HG03442 (cell line): ENCODE results near the gene SFRP2.

Experiments used
- ATAC-seq: cut with Tn5 transposase; IDR thresholded peaks from one replicate; pipeline ENCODE4 v1.9.1; 2021; ENCODE audit warnings: mild to moderate bottlenecking, moderate library complexity; ENCODE audit not compliant: unreplicated experiment

Gene SFRP2

DNA sequence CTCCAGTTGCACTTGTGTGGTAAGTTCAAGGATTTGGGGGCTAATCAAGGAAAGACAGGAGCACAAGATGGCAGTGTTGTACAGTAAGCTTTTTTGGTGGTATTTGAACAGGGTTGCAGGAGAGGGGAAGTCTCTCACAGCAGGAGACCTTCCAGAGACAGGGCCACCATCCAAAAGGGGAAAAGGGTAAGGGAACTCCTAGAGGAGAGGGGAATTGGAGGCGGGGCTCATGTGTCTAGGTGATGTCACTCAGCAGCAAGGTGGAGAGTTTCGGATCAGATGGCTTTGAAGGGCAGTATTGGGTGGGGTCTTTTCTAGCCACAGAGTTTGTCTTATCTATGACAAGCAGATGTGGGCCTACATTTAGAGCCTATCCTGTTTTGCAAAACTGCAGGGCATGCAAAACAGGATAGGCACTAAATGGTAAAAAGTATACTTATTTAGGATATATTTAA is 15.6 kb downstream of the SFRP2 start:
- no peak for ATAC-seq

DNA sequence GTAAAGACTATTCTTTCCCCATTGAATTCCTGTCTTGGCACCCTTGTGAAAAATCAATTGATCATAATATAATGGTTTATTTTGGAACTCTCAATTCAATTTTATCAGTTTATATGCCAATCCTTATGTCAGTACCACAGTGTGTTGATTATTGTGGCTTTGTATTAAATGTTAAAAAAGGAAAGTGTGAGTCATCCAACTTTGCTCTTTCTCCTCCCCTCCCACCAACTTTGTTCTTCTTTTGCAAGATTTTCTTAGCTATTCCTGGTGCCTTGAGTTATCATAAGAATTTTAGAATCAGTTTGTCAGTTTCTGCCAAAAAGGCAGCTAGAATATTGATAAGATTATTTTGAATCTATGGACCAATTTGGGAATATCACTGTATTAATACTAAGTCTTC is 17.8 kb downstream of the SFRP2 start:
- no peak for ATAC-seq

DNA sequence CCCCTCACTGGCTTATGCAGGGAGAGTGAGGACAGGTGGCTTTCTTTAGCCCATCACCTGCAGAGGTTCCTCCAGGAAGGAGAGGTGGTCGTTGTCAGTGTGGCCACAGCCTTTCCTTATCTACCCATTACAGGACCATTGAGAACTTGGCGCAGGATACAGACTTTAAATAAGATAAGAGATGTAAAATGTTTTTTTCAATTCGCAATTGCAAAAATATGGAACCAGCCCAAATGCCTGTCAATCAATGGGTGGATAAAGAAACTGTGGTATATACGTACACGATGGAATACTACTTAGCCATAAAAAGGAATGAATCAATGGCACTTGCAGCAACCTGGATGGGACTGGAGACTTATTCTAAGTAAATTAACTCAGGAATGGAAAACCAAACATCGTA is 22.1 kb downstream of the SFRP2 start:
- ATAC-seq, result no peak

DNA sequence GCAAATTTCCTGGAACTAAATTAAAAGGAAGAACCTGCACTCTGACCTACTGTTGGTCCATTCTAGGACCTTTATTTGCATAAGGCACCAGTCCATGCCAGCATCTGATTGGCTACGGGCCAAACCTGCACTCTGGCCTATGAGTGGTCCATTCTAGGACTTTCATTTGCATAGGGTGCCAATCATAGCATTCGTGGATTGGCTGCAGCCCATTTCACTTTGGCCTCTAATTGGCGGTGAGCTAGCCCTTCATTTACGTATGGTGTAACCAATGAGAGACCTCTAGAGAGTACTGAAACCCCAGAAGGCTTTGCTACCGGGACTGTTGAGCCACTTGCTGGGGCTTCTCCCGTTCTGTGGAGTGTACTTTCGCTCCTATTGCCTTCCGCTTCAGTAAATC is 23.0 kb downstream of the SFRP2 start:
- no peak for ATAC-seq

DNA sequence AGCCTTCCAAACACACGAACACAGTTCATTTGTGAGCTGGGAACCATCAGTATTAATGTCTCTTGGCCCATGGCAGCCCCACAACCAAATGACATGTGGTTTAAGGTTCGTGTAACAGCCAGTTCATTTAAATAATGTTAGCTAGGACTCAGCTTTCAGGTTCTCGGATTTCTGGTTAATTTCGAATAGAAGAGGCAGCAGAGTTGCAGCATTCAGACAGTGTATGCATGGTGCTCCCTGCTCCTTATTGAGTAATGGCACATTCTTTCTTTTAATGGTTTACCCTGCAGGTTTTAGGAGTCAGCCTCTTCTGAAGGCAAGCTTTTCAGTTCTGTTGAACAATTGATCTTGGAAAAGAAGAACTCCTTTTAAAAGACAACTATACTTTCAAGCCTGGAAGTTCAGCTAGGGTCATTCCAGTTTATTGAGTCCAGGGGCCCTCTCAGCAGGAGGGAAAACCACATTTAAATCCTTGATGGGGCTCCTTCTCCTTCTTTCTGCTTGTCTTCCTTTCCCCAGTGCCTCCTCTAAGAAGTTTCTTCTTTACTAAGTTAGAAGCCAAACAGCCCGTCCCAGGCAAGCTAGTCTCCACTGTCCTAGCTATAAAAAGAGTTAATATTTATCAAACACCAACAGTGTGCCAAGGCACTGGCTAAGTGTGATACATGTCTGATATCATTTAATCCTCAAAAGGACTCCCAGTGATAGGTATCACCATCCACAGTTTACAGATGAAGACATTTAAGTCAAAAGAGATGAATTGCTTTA is 24.1 kb downstream of the SFRP2 start:
- ATAC-seq, result no peak

DNA sequence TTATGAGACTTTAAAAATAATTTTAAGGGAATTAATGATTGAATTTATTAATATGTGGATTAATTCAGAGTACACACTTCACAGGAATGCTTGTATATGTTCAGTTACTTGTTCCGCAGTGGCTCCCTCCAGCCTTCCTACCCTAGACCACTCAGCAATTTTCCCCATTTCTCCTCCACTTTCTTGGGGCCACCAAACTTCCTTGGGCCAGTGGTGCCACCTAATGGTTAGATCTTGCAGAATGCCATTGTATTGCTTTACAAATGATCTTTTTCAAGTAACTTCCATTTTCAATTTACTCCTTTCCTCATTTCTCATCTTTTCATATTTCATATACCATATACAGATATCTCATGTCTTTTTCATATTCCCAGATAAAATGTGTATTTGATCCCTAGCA is 25.5 kb downstream of the SFRP2 start:
- no peak for ATAC-seq

DNA sequence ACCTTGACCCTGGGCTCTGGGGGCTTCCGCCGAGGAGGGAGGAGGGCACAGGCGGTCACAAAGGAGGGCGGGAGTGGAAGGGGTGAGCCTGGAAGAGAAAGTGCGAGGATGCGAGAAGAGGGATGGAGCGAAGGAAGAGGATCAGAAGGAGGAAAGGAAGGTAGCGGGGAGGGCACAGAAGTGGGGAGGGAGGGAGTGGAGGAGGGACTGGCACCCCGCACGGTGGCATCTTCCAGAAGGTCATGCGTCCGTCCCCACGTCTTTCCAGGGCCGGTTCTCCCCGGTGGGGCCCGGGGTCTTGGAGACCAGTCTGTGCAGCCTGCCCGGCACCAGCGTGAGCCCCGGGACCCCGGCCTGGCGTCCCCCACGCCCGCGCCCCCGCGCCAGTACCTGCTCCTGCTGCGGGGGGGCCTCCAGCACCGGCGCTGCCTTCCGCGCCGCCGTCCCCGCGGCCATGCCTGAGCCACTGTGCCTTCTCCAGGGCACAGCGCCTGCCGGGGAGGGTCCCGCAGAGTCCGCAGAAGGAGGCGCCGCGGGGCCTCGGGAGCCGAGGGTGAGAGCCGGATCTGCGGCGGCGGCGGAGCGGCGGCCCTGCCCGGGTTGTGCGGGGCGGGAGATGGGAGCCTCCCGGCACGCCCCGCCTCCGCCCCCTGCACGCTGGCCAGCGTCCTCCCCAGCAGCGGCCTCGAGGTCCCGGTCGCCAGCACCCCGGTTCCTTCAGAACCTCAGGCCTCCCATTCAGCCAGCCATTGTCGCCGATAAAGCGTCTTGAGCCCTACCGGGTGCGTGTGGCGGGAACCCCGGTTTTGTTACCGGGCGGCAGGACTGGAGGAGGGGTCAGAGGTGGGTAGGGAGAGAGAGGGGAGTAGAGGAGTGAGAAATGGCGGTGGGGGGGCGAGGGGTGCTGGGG is 29.2 kb downstream of the SFRP2 start, which contains the start of gene RNF175:
TSS of gene RNF175 (minus strand) at position 618 of the 910 bp plus-strand sequence. CDS start at position 456, 162 bp downstream.
- ATAC-seq, result no peak

DNA sequence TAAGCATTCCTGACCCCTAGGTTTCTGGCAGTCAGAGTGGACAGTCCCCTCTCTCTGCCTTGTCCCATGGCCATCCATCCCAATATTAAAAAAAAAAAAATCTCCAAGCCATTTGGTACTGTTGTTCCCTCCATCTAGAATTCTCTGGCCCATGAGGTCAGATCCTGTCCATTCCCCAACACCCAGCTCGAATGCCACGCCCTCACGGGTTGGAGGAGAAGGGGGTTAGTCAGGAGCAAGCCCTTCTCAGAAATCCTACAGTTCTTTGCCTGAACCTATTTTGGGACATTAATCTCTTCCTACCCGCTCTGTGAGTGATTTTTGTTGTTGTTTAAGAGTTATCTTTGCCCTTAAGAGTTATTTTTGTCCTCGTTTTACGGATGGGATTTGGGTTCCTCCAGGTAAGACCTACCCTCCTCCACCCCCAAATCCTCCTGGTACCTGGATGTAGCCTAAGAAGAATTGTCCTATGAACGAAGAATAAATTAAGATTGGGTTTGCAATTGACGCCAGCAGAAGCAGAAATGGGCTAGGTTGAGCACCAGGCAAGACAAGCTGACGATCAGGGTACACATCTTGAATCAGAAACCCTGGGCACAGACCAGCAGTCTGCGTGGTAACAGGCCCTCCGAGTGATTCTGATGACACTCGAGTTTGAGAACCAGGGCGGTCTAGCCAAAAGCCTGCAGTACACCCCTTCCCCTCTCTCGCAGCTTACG is 30.0 kb downstream of the SFRP2 start:
- ATAC-seq, result no peak

DNA sequence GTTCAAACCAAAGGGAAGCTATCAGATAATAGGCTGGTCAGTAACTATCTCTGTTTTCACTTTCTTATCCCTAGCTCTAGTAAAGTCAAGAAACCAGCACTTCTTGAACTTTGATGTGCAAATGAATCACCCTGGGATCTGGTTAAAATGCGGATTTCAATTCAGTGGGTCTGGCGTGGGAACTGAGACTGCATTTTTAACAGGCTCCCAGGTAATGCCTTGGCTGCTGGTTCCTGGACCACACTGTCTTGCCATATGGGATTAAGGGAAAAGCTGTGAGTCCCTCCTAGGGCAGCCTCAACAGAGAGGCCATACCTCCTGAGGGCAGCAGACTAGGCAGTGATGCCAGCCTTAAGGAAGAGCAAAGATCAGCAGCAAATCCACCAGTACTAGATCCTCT is 30.7 kb downstream of the SFRP2 start:
- ATAC-seq, result no peak

DNA sequence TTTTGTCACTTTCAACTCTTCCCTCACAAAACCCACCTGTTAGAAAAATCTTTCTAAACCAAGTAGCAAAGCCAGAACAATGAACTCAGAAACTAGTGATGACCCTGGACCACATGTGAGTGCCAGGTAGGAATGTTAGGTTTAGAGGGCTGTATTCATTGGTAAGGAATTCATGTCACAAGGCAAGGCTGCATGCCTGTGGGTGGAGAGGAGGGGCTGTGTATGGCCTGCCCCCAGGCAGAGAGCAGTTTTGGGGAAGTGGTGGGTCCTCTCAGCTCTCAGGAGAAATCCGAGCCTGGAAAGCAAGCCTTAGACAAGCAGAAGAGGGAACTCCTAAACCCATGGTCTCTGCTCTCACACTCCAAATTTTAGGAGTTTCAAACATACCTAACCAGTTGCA is 31.5 kb downstream of the SFRP2 start:
- no peak for ATAC-seq

DNA sequence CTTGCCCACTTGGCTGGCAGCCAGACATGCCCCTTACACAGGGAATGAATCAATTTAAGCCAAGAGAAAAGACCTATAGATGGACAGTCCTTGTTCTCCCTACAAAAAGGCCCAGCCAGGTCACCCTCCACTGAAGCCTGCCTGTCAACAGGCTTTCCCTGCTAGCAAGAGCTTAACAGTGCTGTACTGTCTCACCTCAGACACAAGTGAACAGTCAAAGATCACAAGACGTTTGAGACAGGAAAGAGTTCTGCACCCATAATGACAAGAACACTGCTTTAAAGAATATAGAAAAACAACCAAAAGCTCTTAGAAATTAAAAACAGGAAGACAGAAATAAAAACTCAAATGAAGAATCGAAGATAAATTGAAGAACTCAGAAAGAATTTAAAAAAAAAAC is 33.7 kb downstream of the SFRP2 start:
- ATAC-seq, result no peak

DNA sequence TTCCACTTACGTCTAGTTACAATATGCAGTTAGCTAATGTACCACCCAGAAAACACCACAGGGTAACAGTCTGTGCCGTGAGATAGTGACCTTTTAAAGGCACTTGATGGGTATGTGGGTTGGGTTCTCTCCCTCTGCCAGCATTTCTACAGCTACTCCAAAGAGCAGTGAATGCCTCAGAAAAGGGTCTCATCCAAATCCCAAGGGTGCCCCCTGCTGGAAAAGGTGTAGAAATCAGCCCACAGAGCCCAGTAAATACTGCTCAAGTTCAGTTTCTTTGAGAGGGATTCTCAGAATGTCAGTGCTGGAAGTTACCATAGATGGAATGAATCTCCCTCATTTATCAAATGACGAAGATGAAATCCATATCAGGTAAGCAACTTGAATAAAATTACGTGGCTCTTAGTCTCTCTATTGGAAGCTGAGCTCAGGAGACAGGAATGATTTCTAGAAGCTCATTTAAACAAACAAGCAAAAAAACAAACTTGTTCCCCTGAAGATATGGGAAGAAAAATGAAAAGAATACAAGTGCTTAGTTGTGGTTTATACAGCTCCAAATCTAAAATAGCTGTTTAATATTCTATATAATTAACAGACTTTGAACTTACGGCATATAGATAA is 38.6 kb downstream of the SFRP2 start:
- ATAC-seq, result peak; percentile 89

DNA sequence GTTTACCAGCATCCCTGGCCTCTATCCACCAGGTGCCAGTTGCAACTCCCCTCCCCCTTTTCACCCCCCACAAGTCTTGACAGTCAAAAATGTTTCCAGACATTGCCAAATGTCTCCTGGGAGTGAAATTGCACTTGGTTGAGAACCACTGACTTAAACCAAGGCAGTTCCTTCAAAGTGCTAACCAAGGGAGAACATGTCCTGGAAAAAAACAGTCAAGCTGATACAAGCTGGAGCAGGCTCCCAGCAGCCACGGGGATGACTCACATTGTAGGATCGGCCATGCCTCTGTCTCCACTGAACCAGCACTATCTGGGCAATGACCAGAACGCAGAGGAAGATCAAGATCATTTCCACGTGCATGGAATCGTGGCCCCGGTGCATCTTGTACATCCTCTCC is 40.5 kb downstream of the SFRP2 start:
- no peak for ATAC-seq

DNA sequence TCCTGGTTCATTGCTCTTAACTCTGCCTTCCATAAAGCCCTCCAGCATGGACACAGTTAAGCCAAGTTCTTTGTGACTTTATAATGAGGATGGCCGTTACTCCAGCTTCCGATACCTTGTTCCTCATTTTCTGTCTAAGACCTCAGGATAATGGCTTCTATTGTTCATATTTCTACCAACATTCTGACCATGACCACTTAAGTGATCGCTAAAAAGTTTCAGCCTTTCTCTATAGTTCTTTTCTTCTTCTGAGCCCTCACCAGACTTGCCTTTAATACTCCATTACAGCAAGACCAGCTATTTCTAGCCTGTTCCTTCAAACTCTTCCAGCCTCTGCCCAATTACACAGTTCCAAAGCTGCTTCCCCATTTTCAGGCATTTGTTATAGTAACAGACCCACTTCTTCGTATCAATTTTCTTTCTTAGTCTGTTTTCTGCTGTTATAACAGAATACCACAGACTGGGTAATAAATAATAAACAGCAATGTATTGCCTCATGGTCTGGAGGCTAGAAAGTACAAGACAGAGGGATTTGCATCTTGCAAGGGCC is 41.4 kb downstream of the SFRP2 start:
- no peak for ATAC-seq

DNA sequence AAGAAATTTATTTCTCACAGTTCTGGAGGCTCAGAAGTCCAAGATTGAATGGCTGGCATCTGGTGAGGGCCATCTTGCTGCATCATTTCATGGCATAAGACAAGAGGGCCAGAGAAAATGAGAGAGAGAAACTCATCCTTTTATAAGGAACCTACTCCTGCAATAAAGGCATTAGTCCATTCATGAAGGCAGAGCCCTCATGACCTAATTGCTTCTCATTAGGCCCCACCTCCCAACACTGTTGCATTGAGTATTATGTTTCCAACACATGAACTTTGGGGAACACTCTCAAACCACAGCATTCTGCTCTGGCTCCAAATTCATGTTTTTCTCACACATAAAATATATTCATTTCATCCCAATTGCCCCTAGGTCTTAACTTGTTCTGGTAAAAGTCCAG is 43.2 kb downstream of the SFRP2 start:
- no peak for ATAC-seq

DNA sequence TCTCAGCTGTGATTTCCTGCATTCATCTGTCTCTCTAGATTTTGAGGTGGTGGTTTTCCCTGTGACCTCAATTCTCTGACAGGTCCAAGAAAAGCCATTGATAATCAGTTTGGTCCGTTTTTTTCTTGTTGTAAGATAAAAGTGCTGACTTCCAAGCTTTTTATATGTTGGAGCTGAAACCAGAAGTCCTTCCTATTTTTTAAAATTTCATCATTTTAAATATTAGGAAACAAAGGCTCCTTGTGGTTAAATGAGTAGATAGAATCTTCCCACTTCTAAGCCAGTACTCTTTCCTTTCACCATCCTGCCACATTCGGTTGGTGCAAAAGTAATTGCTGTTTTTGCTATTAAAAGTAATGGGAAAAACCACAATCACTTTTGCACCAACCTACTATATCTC is 47.3 kb downstream of the SFRP2 start:
- ATAC-seq, result no peak

DNA sequence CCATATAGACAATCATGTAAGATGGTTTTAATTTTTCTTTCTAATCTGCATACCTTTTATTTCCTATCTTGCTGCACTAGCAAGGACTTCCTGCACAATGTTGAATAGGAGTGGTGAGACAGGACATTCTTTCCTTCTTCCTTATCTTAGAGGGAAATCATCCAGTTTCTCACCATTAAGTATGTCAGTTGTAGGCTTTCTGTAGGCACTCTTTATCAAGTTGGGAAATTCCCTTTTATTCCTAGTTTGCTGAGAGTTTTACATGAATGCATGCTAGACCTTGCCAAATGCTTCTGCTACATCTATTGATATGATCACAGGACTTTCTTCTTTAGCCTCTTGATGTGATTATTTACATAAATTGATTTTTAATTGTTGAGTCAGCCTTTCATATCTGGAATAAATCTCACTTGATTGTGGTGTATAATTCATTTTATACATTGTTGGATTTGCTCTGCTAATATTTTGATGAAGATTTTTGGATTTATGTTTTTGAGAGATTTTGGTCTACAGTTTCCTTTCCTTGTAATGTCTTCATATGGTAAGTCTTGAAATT is 52.9 kb downstream of the SFRP2 start:
- no peak for ATAC-seq

DNA sequence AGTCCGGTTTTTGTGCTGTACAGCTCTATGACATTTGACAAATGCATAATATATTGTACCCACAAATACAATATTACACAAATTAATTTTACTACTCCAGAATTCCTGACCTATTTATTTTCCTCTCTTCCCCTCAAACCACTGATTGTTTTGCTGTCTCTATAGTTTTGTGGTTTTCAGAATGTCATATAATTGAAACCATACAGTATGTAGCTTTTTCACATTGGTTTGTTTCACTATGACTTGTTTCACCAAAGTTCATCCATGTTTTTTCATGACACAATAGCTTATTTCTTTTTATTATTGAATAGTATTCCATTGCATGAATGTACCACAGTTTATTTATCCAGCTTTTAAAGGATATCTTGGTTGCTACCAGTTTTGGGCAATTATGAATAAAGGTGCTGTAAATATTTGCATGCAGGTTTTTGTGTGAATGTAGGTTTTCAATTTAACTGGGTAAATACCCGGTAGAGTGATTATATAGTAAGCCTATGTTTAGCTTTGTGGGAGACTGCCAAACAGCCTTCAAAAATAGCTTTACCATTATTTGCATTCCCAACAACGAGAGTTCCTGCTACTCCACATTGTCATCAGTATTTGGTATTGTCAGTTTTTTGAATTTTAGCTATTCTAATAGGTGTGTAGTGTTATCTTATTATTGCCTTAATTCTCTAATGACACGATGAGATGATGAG is 55.0 kb downstream of the SFRP2 start:
- ATAC-seq, result no peak

DNA sequence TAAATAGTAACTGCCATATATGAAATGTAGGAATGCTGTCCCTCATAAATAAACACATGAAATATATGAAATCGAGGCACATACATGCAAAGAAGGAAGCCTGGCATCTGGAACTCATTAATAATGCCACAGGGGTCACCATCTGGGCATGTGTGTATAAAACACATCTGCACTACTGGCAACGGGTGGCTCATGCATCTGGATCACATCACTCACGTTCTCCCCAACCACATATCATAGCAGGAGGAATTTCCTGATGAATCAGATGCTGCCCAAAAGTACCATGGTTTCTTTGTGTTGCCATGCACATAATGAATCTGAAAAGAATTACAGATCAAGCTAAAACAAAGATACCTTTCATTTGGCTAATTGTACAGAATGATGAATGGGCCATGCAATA is 57.6 kb downstream of the SFRP2 start:
- ATAC-seq, result no peak
